ENCODE measurements around the gene GPR179.

Gene GPR179, protein sequence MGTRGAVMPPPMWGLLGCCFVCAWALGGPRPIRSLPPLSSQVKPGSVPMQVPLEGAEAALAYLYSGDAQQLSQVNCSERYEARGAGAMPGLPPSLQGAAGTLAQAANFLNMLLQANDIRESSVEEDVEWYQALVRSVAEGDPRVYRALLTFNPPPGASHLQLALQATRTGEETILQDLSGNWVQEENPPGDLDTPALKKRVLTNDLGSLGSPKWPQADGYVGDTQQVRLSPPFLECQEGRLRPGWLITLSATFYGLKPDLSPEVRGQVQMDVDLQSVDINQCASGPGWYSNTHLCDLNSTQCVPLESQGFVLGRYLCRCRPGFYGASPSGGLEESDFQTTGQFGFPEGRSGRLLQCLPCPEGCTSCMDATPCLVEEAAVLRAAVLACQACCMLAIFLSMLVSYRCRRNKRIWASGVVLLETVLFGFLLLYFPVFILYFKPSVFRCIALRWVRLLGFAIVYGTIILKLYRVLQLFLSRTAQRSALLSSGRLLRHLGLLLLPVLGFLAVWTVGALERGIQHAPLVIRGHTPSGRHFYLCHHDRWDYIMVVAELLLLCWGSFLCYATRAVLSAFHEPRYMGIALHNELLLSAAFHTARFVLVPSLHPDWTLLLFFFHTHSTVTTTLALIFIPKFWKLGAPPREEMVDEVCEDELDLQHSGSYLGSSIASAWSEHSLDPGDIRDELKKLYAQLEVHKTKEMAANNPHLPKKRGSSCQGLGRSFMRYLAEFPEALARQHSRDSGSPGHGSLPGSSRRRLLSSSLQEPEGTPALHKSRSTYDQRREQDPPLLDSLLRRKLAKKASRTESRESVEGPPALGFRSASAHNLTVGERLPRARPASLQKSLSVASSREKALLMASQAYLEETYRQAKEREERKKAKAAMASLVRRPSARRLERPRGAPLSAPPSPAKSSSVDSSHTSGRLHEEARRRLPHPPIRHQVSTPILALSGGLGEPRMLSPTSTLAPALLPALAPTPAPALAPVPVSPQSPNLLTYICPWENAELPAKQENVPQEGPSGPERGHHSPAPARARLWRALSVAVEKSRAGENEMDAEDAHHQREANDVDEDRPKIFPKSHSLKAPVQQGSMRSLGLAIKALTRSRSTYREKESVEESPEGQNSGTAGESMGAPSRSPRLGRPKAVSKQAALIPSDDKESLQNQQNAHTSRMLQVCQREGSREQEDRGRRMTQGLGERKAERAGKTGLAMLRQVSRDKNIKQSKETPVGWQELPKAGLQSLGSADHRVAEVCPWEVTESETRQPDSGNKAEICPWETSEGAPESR (N-terminal part only)

DNA sequence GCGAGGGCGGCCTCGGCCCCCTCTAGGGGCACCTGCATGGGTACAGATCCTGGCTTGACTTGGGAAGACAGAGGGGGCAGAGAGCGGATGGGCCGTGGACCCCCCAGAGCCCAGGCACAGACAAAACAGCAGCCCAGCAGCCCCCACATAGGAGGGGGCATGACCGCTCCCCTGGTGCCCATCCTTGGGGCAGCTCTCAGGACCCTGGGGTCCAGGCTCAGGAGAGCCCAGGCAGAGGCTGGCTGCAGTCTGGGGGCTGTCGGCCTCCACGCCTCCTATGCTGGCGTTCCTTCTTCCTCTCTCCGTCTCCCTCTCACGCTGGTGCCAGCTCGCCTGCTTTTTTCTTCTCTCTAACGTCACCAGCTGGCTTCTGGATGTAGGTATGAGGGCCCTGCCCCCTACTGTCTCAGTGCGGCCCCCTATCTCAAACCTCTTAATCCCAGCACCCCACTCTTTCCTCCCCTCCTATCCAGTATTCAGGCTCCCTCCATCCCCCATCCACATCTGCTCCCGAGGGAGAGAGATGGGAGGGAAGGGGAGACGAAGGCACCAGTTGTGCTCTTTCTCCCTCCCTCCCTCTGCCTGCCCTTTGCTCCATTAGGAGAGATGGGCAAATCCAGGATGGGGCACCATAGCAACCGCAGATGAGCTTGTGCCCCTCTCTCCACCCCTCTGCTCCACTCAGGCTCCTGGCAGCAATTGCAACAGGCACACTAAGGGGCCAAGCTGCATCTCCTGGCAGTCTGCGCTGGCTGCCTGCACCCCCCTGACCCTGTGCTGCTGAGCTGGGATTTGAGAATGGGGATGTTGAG, at the start of gene GPR179:
Gene GPR179 (minus strand): TSS at position 349 of the 812 bp plus-strand sequence. CDS start 167 bp downstream, at position 182.
- no peak for DNase-seq (ENCODE audit: extremely low spot score, insufficient read length, low read depth)

DNA sequence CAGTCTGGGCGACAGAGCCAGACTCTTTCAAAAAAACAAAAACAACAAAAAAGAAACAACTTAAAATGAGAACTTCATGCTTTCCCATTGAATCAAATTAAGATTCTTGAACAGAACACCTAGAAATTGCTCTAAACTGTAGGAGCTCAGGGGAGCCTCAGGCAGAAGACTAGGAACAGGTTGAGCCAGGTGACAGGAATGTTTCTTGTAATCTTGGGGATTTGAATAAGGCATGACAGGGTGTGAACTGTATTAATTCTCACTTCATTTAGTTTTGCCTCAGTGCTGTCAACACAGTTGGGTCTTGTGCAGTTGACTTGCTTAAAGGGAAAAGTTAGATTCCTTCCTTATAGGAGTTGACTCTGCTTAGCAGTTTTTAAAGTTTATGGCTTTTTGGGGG, 35.7 kb upstream of the GPR179 start:
- FAIRE-seq (no peak), DNase-seq (ENCODE audit: extremely low spot score, insufficient read length, low read depth) (no peak)

More for the DNA sequence above, at the start of gene GPR179:
- no peak for FAIRE-seq

DNA sequence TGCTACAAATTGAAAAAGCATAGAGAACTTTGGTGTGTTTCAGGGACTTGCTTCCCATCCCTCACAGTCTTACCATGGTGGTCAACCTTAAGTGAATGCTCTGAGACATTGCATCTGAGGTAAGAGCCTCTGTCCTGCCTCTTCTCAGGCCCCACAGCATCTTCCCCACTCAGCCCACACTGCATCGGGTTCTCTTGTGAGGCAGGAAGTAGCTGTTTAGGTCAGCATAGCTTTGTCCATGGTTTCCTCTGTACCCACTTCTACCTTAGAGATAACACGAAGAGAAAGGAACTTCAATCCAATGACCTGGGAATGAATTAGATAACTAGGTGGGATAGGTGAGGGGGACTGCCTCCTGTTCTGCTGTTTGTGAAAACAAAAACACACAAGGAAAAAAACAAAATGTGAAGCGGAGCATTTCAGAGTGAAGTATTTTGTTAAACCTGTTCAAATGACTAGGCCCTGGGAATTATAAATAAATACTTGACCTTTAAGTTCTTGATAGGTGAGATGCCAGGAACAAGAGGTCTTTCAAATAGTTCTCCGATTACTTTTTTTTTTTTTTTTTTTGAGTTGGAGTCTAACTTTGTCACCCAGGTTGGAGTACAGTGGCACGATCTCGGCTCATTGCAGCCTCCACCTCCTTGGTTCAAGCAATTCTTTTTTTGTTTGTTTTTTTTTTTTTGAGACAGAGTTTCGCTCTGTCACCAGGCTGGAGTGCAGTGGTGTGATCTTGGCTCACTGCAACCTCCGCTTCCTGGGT, 25.5 kb upstream of the GPR179 start:
- DNase-seq (ENCODE audit: extremely low spot score, insufficient read length, low read depth) (no peak), FAIRE-seq (no peak)

DNA sequence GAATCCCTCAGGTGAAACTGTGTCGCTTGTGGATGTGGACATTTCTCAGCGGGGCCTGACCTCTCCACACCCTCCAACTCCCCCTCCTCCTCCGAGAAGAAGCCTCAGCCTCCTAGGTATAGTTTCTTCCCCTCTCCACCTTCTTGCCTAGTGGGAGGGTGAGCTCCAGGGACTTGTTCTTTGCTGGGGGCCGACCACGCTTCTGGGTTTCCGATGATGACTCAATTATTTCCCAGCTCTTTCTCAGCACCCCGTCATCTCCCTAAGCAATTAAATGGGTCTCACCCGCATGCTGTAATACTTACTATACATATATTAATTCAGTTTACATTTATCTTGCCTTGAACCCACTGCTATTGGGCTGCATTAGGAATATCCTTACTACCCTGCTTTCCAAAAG, 21.0 kb upstream of the GPR179 start:
- FAIRE-seq (no peak), DNase-seq (ENCODE audit: extremely low spot score, insufficient read length, low read depth) (no peak)

DNA sequence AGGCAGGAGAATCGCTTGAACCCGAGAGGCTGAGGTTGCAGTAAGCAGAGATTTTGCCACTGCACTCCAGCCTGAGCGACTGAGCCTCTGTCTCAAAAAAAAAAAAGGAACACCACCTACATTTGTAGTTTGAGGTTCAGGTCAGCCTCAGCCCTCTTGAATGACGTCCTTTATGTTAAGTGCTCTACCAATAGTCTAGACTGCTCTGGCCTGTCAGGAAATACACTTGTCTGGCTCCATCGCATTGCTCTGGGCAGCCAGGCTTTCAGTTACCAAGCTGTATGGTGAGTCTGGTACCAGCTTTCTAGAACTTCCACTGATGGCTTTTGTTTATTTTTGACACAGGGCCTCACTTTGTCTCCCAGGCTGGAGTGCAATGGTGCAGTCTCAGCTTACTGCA, 19.3 kb upstream of the GPR179 start:
- DNase-seq (ENCODE audit: extremely low spot score, insufficient read length, low read depth): no peak
- FAIRE-seq: no peak

DNA sequence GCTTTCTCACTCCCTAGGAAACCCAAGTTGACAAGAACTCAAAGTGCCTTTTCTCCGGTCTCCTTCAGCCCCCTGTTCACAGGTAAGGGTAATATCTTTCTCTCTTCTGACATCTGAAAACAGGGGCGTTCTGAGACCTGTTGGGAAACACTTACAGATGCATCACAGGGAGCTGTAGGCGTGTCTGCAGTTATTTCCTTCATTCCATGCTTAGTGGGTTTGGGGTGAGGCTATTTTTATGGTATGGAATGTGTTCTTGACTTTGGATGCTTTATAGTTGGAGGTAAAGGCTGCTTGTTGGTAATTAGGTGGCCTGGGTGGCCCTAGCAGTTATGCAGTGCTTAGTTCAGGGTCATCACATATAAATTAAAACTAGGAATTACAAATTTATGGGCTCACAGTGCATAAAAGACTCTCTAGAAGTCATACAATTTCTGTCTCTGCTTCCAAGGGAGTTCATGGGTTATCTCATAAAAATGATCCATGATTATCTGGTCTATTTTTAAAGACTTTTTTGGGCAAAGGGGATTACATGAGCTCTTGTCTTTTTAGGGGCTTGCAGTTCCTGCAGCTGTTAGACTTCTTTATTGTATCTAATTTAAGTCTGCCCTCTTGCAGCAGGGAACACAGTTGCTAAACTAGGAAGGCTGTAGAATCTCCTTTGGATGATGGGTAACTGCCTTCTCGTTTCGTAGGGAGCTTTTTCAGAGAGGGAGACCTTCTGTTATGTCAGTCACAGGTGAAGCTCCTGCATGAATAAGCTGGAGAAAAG, 18.1 kb upstream of the GPR179 start:
- FAIRE-seq (no peak), DNase-seq (ENCODE audit: extremely low spot score, insufficient read length, low read depth) (no peak)

DNA sequence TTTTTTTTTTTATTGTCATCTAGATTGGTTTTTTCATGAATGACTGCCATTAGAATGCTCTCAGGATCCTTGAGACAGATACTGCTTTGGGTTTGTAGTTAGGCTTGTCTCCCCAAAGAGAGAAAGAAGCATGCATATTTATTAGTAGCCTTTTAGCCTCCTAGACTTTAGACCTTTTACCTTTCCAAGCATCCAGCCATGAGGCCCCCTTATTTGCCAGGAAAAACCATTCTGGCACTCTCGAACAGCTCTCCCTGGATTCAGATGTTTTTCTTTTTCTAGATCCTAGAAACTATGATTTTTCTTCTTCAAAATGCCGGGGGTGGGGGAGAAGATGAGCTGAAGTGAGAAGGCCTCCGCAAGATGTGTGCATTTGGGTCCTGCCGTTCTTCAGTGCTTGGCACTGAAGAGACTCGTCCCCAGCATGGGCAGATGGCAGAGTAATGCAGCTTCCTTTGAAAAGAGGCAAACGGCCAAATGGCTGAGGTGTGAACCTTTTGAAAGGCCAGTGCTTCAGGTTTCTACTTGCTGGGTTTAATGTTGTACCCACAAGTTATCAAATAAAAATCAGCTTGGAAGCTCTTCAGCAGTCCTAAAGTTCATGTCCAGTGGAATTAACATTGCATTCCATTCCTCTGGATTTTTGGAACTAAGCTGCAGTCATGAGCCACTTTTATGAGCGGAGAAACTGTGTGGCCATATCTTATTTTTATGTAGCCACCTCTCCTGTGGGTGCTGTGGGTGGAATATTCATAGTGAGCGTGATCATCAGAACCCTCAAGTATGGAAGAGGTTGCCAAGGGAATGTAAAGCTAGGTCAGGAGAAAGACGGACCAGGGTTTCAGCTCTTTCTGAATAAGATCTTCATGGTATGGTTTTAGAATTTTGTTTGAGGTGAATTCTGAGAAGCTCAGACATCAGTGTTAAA, 15.1 kb upstream of the GPR179 start:
- FAIRE-seq (no peak), DNase-seq (ENCODE audit: extremely low spot score, insufficient read length, low read depth) (no peak)

DNA sequence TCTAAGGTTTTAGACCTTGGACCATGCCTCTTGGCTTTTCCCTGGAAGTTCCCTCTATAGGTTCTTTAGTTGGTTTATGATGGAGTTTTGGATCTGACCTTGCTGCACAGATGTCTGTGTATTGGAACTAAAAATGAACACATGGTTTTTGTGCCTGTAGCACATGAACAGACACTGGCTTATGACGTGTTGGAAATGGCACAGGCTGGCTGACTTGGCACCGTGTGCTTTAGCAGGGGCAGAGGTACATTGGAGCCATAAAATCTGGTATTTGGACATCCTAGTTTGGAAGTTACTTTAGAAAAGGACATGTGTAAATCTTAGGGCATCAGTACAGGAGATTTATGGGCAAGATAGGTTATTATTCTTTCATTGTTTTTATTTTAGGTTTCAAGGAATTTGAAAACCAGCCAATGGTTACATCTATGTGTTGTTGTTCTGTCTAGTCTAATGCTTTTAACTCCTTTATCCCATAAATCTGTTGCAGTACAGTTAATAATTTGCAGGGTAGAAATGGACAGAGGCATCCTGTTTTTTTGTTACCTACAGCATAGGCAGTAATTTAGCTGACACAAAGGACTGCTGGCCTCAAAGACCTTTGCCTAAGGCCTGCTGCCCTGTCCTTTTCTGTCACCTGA, 13.8 kb upstream of the GPR179 start:
- DNase-seq (ENCODE audit: extremely low spot score, insufficient read length, low read depth): no peak

DNA sequence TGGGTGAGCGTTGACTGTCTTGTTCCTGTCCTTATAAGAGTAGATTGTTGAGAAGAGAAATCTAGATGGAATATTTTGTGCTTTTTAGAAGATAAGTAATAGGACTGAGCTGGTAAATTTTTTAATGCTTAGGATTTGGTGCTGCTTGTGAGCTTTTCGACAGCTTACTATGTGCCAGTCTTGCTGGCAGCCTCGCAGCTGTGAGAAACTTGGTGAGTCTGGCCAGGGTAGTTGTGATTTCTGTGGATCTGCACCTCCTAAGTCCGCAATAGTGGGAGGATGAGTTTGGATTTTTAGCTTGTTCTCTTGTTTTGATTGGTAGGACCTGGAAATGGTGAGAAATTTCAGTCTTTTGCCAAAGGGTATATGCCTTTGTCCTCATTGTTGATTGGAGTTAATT, 11.5 kb upstream of the GPR179 start:
- DNase-seq (ENCODE audit: extremely low spot score, insufficient read length, low read depth) (no peak), FAIRE-seq (no peak)

More for the DNA sequence above, 13.8 kb upstream of the GPR179 start:
- FAIRE-seq: no peak

DNA sequence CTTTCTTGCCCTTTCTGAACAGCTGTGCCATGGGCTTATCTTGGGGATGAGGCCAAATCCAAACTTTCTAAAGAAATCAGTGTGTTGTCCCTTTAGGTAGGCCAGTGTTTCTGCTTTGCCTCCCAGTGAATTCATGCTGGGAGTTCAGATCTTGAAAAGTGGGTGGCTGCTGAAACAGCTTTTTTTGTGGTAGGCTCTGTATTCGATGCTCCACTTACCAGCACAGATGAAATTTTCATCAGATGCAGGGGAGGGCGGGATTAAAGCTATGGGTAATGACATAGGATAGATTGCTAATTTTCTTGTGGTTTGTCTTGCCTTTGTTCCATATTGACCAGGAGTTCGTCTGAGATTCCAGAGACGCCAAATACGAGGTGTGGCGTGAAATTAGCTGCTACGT, 10.7 kb upstream of the GPR179 start:
- no peak for DNase-seq (ENCODE audit: extremely low spot score, insufficient read length, low read depth)
- FAIRE-seq: no peak

DNA sequence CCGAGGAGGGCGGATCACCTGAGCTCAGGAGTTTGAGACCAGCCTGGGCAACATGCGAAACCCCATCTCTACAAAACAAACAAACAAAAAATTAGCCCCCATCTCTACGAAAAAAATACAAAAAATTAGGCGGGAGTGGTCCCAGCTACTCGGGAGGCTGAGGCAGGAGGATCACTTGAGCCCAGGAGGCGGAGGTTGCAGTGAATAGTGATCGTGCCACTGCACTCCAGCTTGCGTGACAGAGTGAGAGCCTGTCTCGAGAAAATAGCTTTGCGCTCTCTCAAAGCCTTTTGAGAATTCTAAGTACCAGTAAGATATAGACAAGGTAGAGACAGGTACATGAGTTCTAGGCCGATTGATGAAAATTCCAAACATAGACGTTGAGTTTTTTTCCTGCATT, 9.9 kb upstream of the GPR179 start:
- no peak for DNase-seq (ENCODE audit: extremely low spot score, insufficient read length, low read depth)
- no peak for FAIRE-seq

DNA sequence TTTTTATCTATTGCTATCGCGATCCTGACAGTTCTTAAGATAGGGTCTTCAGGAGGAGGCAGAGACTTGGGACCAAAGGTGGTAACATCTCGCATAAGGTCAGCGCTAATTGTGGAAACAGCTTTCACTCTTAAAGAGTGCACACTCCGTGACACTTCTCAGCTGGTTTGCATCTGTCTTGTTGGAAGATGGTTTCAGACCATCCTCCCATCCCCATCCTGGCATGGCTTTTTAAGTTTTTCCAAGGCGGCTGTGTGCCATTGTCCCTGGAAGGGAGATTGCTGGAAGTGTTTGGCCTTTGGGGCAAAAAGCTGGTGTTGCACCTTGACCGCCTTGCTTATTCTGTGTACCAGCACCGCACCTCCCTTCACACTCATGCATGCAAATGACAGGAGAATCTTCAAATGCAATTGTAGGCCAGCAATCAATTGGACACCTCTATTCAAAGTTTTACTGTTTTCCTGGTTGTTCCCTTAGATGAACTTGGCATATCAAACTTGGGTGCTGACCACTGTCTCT, 9.4 kb upstream of the GPR179 start:
- DNase-seq (ENCODE audit: extremely low spot score, insufficient read length, low read depth): no peak
- FAIRE-seq: no peak

DNA sequence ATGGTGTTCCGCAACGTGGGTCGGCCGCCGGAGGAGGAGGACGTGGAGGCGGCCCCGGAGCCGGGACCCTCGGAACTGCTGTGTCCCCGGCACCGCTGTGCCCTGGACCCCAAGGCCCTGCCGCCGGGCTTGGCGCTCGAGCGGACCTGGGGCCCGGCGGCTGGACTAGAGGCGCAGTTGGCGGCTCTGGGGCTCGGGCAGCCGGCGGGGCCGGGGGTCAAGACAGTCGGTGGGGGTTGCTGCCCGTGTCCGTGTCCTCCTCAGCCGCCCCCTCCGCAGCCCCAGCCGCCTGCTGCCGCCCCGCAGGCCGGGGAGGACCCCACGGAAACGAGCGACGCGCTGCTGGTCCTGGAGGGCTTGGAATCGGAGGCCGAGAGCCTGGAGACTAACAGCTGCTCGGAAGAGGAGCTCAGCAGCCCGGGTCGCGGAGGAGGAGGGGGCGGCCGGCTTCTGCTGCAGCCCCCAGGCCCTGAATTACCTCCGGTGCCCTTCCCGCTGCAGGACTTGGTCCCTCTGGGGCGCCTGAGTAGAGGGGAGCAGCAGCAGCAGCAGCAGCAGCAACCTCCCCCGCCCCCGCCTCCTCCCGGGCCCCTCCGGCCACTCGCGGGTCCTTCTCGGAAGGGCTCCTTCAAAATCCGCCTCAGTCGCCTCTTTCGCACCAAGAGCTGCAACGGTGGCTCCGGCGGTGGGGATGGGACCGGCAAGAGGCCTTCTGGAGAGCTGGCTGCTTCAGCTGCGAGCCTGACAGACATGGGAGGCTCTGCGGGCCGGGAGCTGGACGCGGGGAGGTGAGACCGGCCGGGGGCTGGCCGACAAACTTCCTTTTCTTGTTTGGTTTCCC, 8.7 kb upstream of the GPR179 start:
- no peak for FAIRE-seq
- DNase-seq (ENCODE audit: extremely low spot score, insufficient read length, low read depth): peak; percentile 8

DNA sequence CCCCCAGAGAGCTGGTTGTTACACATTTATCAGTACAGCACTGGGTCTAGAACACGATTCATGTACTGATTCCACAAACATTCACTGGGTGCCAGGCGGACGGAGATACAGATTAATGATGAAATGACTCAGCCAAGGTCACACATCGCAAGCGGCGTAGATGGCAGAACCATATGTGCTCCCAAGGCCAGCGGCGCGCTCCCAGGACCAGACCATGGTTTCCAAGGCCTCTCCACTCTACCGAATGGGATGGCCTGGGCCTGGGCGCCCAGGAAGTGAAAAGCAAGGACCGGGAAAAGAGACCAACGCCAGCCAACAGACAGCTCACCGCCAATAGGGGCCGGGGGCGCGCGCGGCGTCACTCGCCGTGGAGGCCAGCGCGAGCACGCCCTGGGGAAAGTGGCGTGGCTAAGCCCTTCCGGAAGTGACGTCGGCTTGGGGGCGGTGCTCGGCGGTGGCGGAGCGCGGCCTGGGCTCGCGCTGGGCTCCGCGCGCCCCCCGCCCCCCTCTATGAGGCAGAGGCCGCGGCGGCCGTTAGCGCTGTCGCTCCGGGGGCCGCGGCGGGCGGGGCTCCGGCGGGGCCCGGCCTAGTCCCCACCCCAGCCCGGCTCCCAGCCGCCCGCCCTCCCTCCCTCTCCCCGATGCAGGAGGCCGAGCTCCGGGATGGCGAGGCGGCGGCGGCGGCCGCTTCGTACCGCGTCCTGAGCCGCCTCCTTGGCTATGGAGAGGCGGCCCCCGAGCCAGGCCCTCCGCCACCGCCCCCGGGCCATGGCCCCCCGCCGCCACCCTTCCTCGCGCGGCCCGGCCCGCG, 7.9 kb upstream of the GPR179 start, which contains the start of gene SOCS7:
Gene SOCS7 (plus strand): TSS at position 433 of the 811 bp plus-strand sequence. CDS start 209 bp downstream, at position 642.
- DNase-seq (ENCODE audit: extremely low spot score, insufficient read length, low read depth) (peak; percentile 89), FAIRE-seq (no peak)

DNA sequence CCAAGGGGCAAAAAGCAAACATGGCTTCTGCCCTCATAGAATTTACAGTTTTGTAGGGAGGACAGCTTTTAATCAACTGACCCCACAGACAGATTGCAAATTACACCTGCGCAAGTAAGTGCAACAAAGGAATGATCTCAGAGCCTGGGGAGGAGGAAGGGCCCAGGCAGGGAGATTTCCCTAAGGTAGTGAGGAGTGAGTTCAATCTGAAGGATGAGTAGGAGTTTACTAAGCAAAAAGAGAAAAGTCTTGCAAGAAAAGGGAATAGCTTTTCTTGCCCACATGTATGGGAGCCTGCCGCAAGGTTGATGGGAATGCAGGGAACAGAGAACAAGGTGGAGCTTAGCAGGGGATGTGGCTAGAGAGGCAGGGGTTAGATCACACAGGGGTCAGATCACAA, 6.3 kb upstream of the GPR179 start:
- DNase-seq (ENCODE audit: extremely low spot score, insufficient read length, low read depth) (no peak), FAIRE-seq (no peak)
